Hematopoietic multipotent progenitor cell treated with erythropoietin and hydrocortisone succinate and interleukin-3 and kit ligand, for 17 days (in vitro differentiated cells): ENCODE results near the gene SSBP1.
A peak's percentile ranks its signal among the peaks of the same experiment; 100 is the strongest.
"Not testable (repeated sequence)": the region's sequence is repeated elsewhere in the genome, so short reads cannot be mapped to it uniquely, and the experiment has no call there.

Experiments
- DNase-seq: peaks from one replicate; pipeline ENCODE4 v3.0.0-alpha.2; 2015; ENCODE audit warnings: low spot score

The SSBP1 gene

DNA sequence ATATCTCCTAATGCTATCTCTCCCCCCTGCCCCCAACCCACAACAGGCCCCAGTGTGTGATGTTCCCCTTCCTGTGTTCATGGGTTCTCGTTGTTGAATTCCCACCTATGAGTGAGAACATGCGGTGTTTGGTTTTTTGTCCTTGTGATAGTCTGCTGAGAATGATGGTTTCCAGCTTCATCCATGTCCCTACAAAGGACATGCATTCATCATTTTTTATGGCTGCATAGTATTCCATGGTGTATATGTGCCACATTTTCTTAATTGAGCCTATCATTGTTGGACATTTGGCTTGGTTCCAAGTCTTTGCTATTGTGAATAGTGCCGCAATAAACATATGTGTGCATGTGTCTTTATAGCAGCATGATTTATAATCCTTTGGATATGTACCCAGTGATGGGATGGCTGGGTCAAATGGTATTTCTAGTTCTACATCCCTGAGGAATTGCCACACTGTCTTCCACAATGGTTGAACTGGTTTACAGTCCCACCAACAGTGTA is 32.0 kb downstream of the SSBP1 start:
- not testable (repeated sequence) for DNase-seq

GRCh38 chr7:141776374-141776773 is 38.2 kb downstream of the SSBP1 start, which contains the start of gene TAS2R4:
TAS2R4 (plus strand) TSS chr7:141776674; CDS start chr7:141778489, 1,815 bp downstream.
- DNase-seq = no peak

- peak; percentile 52 for DNase-seq
Measured at GRCh38 chr7:141785706-141786552, 47.8 kb downstream of the SSBP1 start.

DNA sequence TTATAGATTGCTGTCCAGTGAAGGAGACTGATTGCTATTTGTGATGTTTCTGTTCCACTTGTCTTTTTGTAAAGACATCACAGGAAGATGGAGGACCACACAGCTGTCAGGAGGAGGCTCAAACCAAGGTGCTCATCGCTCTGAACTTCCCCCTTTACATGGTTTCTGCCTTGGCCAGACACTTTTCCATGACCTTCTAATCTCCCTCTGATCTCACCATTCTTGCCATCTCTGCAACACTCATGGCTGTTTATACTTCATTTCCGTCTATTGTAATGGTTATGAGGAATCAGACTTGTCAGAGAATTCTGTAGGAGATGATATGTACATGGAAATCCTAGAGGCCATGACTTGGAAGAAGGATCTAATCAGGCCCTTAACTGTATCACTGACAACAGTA is 50.1 kb downstream of the SSBP1 start:
- no peak for DNase-seq

DNA sequence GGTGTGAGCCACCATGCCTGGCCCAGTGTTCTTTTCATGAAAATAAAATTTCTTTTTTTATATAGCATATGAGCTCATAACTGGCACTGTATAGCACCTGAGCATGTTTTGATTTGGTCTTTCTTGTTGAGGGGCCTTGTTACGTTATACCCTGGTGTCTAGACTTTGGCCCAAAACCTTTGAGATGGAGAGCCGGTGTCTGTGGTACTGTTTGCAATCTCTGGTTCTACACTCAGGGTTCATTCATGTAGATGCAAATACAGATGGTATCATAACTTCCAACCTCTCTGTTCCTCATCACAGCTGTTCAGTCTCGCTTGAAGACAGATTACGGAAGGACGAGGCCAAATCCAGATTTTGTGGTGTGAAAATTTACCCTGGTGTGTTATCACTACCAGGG is 51.8 kb downstream of the SSBP1 start, which contains the start of gene TAS2R5:
TAS2R5 (plus strand) TSS at position 301 of the 400 bp plus-strand sequence. CDS start 145 bp downstream, outside the sequence.
- DNase-seq = no peak

GRCh38 chr7:141792526-141792925 is 54.4 kb downstream of the SSBP1 start:
- DNase-seq = no peak
